Skin epidermis (tissue), 12 donors: ENCODE results near the gene VPS25.
"Not testable (repeated sequence)": the region's sequence is repeated elsewhere in the genome, so short reads cannot be mapped to it uniquely, and the experiment has no call there.

Source experiments
- H3K27ac ChIP-seq, 21 experiments: fragments of 200-600 bp; sonication (generic) in 11 of 21; one replicate each; pipeline ENCODE4 v1.5.0; 2020; ENCODE audit warnings: mild to moderate bottlenecking in 3 of 21, inconsistent platforms in 2 of 21, moderate library complexity in 2 of 21
- H3K4me3 ChIP-seq, 7 experiments: fragments of 200-600 bp; sonication (generic) in 2 of 7; one replicate each; pipeline ENCODE4 v1.5.0; 2020; ENCODE audit warnings: inconsistent platforms in 2 of 7, mild to moderate bottlenecking in 2 of 7, moderate library complexity in 1 of 7

VPS25 gene

DNA sequence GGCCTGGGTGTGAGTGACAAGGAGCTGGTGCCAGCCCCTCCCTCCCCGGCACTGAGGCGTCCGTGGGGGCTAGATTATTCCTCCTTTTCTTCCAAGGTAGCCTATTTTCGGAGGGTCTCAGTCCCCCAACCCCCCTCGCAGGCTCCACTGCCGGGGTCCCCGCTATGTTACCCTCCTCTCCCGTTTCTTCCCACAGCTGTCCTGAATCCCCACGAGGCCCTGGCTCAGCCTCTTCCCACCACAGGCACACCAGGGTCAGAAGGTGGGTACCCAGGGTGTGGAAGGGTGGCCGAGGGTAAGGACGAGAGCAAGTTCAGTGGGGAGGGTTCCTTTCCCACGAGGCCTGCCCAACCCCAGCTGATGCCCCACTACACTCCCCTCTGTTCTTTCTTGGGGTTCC is 11.6 kb upstream of the VPS25 start:
- peak overlapping the region; percentile 29 to 54 (median 44) for H3K4me3 ChIP-seq
- peak overlapping the region in 20 of 21 experiments; percentile 1 to 87 (median 66) for H3K27ac ChIP-seq

DNA sequence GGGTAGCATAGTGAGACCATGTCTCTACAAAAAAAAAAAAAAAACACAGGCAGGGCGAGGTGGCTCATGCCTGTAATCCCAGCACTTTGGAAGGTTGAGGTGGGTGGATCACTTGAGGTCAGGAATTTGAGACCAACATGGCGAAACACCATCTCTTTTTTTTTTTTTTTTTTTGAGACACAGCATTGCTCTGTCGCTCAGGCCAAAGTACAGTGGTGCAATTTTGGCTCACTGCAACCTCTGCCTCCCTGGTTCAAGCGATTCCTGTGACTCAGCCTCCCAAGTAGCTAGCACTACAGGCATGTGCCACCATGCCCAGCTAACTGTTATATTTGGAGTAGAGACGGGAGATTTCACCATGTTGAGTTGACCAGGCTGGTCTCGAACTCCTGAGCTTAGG is 7.1 kb upstream of the VPS25 start:
- no peak overlapping the region for H3K4me3 ChIP-seq
- no peak overlapping the region for H3K27ac ChIP-seq

DNA sequence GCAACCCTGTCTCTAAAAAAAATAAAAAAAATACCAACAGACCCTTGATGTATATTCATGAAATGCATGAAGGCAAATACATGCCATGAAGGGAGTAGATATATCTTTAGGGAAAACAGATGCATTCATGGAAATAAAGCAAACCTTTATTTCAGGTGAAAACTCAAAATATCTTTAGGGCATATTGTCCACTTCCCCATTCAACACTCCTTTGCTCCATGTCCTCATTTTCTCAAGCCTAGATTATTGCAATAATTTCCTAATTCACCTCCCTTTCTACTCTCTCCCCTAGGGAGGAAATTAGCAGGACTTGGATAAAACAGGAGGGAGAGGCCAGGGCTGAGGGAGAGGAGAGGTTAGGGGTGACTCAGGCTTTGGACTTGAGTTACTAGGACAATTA is 5.7 kb upstream of the VPS25 start:
- no peak overlapping the region for H3K27ac ChIP-seq
- no peak overlapping the region for H3K4me3 ChIP-seq

DNA sequence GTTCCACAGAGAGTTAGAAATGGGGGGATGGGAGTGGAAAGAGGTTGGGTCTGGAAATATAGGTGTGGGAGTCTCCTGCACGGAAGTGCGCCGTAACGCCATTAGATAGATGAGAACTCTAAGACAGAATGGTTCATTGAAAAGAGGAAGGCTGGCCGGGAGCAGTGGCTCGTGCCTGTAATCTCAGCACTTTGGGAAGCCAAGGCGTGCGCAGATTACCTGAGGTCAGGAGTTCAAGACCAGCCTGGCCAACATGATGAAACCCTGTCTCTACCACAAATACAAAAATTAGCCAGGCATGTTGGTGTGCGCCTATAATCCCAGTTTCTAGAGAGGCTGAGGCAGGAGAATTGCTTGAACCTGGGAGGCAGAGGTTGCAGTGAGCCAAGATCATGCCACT is 5.2 kb upstream of the VPS25 start:
- H3K4me3 ChIP-seq, H3K27ac ChIP-seq: not testable (repeated sequence)

DNA sequence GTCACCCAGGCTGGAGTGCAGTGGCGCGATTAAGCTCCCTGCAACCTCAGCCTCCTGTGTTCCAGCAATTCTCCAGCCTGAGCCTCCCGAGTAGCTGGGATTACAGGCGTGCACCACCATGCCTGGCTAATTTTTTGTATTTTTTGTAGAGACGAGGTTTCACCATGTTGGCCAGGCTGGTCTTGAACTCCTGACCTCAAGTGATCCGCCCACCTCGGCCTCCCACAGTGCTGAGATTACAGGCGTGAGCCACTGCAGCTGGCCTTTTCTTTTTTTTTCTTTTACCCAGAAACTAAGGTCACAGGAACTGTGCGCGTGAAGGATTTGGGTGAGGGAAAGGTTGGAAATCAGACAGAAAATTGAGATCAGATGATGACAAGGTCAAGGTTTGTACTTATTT is 3.3 kb upstream of the VPS25 start:
- not testable (repeated sequence) for H3K27ac ChIP-seq, H3K4me3 ChIP-seq

DNA sequence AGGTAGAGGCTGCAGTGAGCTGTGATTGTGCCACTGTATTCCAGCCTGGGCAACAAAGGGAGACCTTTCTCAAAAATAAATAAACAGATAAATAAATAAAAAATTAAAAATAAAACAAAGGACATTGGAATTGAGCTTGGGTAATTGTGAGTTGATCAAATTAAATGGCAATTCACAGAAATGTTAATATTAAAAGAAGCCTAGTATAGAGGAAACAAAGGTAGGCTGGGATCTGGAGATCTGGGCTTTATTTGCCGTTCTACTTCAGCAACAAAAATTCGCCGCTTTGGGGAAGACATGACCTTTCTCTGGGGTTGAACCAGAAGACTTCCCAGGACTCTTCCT is 332 bp upstream of the VPS25 start:
- H3K27ac ChIP-seq: peak overlapping the region in 20 of 21 experiments; percentile 65 to 94 (median 86)

DNA sequence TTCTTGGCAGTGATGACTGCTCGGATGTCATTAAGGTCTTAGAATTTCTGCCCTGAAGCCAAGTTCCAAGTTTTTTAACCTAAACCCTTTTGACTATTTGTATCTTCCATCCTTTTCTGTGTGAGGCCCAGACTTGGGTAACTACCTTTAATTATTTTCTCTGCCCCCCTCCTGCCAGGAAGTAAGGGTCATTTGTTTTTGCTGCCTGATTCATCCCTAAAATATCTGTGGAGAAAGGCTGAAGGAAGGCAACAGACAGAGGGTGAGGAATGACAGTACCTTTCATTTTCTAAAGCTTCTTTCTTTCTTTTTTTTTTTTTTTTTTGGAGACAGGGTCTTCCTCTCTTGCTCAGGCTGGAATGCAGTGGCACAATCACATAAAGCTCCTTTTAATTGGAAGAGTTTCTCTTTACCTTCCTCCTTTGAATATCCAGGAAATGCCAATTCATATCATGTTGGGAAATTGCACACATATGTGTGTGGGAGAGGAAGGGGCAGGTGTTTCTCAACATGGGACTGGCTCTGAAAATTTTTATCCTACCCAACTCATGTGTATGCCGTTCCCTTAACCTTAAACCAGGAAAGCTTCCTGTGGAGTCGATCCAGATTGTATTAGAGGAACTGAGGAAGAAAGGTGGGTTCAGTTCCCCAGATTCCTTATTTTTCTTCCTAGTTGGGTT is 957 bp downstream of the VPS25 start:
- Histone ChIP-seq H3K4me3 (peak overlapping the region; percentile 71 to 88 (median 75)), H3K27ac (peak overlapping the region in 14 of 21 experiments; percentile 78 to 94 (median 86))

More for the DNA sequence above, 332 bp upstream of the VPS25 start:
- peak overlapping the region; percentile 71 to 88 (median 75) for H3K4me3 ChIP-seq

DNA sequence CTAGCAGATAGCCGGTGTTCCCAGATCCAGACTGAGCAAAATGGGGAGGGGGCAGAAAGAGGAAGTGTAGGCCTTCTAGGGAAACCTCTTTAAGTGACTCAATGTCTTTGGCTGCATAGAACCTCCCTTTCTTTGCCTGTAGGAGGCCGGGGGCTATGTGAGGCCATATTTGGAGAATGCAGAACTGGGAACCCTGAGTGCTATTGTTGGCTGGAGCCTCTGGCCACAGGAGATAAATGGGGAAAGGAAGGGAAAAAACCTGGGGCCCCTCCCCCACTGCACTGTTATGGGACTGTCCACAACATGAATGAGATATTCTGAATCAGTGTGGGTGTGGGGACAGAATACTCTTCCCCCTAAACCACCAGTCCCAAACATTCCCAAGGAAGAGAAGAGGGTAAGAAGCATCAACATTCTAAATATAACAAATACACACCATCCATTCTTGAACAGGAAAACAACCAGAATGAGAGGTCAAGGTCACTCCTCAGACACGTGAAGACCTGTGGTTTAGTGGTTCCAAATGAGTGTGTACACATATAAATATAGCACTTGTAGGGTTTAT is 2.4 kb downstream of the VPS25 start:
- no peak overlapping the region for H3K27ac ChIP-seq

DNA sequence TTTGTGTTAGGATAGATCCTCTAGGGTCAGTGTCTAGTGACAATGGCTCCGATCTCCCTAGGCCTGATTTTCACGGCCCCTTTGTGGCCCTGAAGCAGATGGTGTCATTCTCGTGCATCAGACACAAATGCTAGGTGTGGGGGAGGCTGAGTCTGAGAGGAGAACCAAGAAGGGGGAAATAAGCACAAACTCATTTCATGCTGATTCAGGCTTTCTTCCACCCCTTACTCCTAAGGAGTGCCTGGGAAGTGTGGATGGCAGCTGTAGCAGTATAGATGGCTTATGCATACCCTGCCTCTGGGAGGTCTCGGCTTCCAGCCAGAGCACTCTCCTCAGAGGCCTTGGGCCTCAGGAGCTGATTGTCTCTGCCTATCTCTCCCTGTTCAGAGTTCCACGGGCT is 5.3 kb downstream of the VPS25 start:
- Histone ChIP-seq H3K27ac (peak overlapping the region in 1 of 21 experiments; percentile 28), H3K4me3 (no peak overlapping the region)

More for the DNA sequence above, 2.4 kb downstream of the VPS25 start:
- no peak overlapping the region for H3K4me3 ChIP-seq

DNA sequence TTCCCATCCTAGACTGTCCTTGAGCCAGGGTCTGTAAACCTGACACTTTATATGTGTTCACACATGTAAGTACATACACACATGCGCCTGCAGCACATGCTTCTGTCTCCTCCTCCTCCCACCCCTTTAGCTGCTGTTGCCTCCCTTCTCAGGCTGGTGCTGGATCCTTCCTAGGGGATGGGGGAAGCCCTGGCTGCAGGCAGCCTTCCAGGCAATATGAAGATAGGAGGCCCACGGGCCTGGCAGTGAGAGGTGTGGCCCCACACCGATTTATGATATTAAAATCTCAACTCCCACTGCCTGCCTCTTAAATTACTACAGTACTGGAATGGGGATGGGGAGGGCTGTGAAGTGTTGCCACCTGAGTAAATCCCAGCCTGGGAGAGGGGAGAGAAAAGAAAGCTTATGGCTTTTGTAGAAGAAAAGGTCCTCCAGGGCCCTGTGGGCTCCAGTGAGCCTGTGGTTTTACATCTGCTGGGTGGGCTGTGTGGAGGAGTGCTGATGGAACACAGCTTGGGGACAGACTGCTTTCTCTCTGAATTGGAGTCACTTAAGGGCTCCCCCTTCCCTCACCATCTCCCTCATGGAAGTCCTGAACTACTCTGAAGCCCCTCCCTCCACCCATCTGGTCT is 6.2 kb downstream of the VPS25 start:
- peak overlapping the region in 1 of 21 experiments; percentile 28 for H3K27ac ChIP-seq
- H3K4me3 ChIP-seq: no peak overlapping the region

DNA sequence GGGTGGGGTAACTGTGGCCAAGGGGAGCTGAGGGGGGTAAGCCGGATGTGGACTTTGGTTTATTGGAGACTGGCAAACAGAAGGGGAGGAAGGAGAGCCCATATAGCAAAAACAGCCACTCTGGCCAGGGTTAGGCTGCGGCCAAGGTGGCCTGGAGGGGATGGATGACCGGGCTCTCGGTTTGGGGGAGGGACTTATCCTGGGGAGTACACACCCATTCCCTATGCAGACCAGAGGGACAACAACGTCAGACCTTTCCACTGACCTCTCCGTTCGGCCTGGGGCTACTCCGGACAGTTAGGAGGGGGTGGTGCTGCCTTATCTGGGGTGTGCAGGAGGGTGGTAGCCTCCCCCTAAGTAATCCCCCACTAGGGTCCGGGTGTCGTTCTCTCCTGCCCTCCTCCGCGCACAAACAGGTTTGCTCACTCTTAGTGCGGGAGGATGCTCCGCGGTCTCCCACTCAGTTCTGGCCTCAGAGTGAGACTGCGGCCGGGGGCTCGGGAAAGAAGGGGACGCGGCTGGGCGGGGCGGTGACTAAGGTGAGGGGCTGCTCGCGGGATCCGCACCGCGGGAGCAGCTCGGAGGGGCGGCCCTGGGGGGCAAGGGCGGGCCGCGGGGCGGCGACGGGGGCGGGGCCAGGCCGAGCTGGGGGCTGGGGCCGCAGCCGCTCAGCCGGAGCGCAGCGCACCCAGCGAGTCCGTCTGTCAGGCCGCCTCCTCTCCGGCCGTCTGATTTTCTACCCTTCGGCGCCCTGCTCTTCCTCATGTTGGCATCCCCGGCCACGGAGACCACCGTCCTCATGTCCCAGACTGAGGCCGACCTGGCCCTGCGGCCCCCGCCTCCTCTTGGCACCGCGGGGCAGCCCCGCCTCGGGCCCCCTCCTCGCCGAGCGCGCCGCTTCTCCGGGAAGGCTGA is 6.9 kb downstream of the VPS25 start, which contains the start of gene WNK4:
WNK4 (plus strand) TSS at position 675 of the 915 bp plus-strand sequence; CDS start at position 764, 89 bp downstream.
- peak within 1 kb of the TSS in 2 of 21 experiments; percentile 6 to 62 for H3K27ac ChIP-seq
- peak within 1 kb of the TSS in 3 of 7 experiments; percentile 12 to 38 (median 33) for H3K4me3 ChIP-seq

DNA sequence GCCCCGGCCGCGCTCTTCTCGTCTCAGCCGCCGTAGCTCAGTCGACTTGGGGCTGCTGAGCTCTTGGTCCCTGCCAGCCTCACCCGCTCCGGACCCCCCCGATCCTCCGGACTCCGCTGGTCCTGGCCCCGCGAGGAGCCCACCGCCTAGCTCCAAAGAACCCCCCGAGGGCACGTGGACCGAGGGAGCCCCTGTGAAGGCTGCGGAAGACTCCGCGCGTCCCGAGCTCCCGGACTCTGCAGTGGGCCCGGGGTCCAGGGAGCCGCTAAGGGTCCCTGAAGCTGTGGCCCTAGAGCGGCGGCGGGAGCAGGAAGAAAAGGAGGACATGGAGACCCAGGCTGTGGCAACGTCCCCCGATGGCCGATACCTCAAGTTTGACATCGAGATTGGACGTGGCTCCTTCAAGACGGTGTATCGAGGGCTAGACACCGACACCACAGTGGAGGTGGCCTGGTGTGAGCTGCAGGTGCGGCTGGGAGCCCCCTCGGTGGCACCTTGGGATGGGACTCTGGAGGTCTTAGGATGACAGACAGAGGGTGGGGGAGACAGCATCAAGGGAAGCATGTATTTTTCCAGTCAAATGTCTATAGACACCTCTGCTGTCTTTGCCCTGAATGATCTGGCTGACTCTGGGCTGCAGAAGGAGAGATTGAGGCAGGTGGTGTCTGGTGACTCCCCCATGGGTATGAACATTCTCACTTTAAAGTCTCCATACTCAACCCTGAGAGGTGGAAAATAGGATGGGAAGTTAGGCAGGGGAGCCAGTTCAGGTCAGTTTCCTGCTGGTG is 7.8 kb downstream of the VPS25 start:
- Histone ChIP-seq H3K27ac (peak overlapping the region in 2 of 21 experiments; percentile 6 to 62), H3K4me3 (peak overlapping the region in 3 of 7 experiments; percentile 12 to 38 (median 33))

DNA sequence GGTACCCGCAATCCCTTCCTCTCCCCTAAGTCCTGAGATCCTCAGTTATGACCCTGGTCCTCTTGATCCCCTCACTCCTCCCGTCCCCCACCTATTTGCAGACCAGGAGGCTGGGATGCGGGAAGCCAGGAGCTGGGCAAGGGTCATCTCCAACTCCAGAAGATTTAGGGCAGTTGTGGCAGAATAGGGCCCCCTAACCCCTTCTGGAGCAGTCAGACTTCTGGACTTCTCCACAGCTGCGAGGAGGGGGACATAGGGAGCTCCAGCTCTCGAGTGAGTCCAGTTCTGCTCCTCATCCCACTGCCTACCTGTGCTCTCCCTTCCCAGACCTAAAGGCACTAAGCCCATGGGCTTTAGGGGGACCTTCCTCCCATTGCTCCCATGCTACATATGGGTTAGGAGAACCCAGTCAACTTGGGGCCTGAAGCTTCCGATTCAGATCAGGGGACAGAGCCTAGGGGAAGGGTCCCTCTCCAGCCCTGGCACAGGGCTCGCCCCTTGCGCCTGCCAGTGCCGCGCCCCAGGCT is 8.5 kb downstream of the VPS25 start:
- Histone ChIP-seq H3K4me3 (no peak overlapping the region), H3K27ac (no peak overlapping the region)

DNA sequence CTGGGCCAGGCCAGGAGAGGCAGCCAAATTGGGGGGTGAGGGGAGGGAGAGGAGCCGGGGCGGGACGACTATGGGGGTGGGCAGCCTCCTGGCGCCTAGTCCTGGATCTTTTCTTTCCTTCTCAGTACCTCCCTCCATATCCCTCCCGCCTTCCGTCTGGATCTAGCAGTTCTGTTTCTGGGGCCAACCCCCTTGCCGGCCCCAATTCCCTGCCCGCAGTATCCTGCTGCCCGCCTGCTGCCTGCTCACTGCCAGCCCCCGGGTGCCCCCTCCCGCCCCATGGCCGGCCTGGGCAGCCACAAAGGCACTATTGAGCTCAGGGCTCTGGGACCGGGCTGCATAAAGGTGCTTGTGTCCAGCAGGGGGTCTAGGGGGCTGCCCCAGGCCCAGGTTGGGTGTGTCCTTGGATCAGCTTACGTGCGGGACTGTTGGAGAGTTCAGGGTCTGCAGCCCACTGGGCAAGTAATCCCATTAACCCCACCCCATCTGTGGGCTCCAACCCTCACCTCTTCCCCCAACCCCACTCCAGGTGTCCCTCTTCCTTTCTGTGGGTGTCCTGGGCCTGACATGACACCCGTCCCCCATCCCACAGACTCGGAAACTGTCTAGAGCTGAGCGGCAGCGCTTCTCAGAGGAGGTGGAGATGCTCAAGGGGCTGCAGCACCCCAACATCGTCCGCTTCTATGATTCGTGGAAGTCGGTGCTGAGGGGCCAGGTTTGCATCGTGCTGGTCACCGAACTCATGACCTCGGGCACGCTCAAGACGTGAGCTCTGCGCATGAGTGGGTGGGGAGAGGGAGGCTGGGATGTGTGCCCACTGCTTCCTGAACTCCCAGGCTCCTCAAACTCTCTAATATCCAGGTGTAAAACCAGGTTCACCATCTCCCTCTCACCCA is 9.2 kb downstream of the VPS25 start:
- no peak overlapping the region for H3K4me3 ChIP-seq
- no peak overlapping the region for H3K27ac ChIP-seq

DNA sequence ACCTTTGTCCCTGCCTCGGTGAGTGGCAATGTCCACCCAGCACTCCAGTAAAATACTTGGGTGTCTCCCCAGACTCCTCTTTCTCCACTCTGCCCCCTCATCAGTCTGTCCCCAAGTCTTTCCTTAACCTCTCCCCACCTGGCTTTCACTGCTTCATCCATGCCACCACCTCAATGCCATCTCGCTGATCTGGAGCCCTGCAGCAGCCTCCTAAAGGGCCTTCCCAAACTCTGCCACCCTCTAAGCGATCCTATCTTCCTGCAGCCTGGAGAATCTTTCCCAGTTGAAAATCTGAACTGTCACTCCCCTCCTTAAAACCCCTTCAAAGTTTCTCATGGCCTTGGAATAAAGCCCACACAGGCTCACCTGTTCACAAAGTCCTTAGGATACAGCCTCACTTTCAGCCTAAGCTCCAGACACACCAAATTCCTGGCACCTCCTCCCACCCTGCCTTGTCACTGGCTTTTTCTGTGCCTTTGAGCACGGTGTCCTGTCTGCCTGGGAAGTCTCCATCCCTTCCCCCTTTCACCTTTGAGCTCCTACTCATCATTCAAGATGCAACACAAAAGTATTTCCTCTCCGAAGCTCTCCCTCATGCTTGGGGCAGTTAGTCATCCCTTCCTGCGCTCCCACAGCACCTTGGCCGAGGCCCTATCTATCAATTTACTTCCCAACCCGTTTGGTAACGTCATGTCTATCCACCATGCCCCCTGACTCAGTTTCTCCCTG is 10.0 kb downstream of the VPS25 start:
- Histone ChIP-seq H3K27ac (no peak overlapping the region), H3K4me3 (no peak overlapping the region)

DNA sequence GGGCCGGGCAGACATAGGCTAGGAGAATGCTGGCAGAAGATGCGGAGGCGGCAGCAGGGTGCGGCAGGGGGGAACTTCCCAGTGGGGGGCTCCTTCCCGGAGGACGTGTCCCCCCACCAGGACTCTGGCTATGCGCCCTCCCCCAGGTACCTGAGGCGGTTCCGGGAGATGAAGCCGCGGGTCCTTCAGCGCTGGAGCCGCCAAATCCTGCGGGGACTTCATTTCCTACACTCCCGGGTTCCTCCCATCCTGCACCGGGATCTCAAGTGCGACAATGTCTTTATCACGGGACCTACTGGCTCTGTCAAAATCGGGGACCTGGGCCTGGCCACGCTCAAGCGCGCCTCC is 10.5 kb downstream of the VPS25 start:
- no peak overlapping the region for H3K4me3 ChIP-seq
- no peak overlapping the region for H3K27ac ChIP-seq

DNA sequence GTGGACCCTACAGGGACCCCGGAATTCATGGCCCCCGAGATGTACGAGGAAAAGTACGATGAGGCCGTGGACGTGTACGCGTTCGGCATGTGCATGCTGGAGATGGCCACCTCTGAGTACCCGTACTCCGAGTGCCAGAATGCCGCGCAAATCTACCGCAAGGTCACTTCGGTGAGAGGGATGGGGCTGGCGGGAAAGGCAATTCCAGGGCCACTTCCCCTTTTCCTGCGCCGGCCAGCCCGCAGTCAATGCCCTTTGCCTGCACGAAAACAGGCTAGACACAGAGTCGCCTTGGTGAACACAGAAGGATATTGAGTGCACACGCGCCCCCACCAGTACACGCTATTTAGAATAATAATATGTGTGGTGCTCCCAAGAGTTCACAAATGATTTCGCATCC is 11.2 kb downstream of the VPS25 start:
- Histone ChIP-seq H3K4me3 (no peak overlapping the region), H3K27ac (no peak overlapping the region)
